ENCODE measurements around the gene COL7A1. TPM values are rescaled to one million over a fixed set of nuclear protein-coding genes. Genes with fewer than 3 reads are reported as not detected.

The COL7A1 gene
- total RNA-seq, 1 donor from 2014 or later: 62.0 TPM

DNA sequence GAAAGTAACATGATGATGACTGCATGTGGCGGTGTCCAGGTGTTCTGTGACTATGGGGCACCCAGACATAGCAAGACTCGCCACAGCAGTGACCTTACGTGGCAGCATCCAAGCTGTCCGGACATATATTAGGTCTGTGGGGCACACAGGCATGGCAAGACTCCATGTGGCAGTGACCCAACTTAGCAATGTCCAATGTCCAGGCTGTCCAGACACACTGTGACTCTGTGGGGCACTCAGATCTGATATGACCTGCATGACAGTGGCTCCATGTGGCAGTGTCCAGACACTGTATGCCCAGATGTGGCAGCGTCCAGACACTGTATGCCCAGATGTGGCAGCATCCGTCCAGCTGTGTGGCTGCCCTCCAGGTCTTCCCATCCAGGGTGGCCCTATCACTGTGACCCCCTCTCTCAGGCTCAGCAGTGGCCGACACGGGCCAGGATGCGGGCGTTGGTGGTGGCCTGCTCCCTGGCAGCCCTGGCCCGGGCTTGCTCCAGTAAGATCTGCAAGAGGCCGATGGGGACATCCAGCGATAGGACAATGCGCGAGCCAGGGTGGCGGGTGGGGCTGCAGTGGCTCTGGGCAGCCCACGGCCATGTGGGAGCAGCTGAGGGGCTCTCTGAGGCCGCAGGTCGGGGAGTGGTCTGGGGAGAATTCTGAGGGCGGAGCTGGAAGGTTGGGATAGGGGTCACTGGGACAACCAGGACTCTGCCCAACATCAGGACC lies 32.6 kb downstream of the COL7A1 start:
- DNase-seq: peak; percentile 53
- Mint-ChIP-seq H3K4me3 (ENCODE audit: unreplicated experiment) (peak overlapping the region; percentile 75), H3K9me3 (ENCODE audit: unreplicated experiment) (peaks cover 22% of the 10 kb centered on the region), H3K4me1 (ENCODE audit: low read depth, unreplicated experiment) (peaks cover 50% of the 10 kb centered on the region), H3K36me3 (ENCODE audit: unreplicated experiment) (no peaks in the 10 kb centered on the region), H3K27ac (ENCODE audit: unreplicated experiment) (peak overlapping the region; percentile 99), H3K27me3 (ENCODE audit: unreplicated experiment) (peaks cover 30% of the 10 kb centered on the region)
- TF ChIP-seq, protein P1, sequence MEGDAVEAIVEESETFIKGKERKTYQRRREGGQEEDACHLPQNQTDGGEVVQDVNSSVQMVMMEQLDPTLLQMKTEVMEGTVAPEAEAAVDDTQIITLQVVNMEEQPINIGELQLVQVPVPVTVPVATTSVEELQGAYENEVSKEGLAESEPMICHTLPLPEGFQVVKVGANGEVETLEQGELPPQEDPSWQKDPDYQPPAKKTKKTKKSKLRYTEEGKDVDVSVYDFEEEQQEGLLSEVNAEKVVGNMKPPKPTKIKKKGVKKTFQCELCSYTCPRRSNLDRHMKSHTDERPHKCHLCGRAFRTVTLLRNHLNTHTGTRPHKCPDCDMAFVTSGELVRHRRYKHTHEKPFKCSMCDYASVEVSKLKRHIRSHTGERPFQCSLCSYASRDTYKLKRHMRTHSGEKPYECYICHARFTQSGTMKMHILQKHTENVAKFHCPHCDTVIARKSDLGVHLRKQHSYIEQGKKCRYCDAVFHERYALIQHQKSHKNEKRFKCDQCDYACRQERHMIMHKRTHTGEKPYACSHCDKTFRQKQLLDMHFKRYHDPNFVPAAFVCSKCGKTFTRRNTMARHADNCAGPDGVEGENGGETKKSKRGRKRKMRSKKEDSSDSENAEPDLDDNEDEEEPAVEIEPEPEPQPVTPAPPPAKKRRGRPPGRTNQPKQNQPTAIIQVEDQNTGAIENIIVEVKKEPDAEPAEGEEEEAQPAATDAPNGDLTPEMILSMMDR (IDR thresholded peaks at IDR 0.05; ENCODE audit: partially characterized antibody, unreplicated experiment): no peak

DNA sequence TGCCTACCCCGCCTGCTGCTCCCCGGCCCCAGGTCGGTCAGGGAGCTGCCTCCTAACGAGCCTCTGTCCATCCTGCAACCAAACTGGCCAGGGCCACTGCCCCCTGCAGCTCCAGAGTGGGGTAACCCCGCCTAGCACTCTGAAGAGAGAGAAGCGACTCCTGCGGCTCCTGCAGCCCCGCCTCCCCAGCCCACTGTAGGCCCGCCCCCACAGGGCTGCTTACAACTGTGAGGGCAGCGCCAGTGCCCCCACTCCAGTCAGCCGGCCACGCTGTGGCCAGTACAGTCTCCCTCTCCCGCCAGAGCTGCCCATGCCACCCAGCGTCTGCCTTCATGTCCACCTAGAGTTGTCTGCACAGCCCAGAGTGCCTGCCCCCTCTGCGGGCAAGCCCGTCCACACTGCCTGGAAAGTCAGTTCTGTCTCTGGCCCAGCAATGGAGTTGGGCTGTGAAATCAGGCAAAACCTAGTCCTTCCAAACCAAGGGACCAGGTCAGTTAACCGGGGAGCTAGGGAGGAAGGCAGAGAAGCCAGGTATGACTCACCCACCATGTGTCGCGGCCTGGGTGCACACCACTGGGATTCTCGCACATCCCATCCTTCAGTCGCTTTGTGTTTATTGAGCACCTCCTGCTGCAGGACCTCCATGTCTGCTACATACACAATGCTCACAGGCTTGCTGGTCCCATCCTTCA lies 33.9 kb downstream of the COL7A1 start:
- H3K4me1 Mint-ChIP-seq (ENCODE audit: low read depth, unreplicated experiment): peaks cover 47% of the 10 kb centered on the region
- peak overlapping the region; percentile 97 for H3K27ac Mint-ChIP-seq (ENCODE audit: unreplicated experiment)
- H3K36me3 Mint-ChIP-seq (ENCODE audit: unreplicated experiment): no peaks in the 10 kb centered on the region

DNA sequence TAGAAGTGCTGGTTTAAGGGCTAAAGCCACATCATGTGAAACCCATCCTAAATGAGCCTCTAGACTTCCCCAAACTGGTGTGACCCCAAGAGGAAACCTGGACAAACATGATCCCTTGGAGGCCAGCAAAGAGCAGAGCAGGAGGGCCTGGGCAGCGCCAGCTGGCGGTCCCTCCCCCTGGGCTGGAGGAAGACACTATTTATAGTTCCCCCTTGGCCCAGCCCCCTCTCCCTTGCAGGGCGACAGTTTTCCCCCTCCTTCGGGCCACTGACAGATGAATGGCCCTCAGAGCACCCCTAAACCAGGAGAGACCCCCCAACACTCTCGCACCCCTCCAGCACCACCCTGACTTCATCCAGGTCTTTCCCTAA lies 34.5 kb downstream of the COL7A1 start:
- TF ChIP-seq, protein P1 (IDR thresholded peaks at IDR 0.05; ENCODE audit: partially characterized antibody, unreplicated experiment): no peak
- peak; percentile 53 for DNase-seq
- peaks cover 20% of the 10 kb centered on the region for H3K9me3 Mint-ChIP-seq (ENCODE audit: unreplicated experiment)
- H3K4me3 Mint-ChIP-seq (ENCODE audit: unreplicated experiment): peak overlapping the region; percentile 80
- peak overlapping the region; percentile 97 for H3K27ac Mint-ChIP-seq (ENCODE audit: unreplicated experiment)
- peaks cover 48% of the 10 kb centered on the region for H3K4me1 Mint-ChIP-seq (ENCODE audit: low read depth, unreplicated experiment)
- peaks cover 28% of the 10 kb centered on the region for H3K27me3 Mint-ChIP-seq (ENCODE audit: unreplicated experiment)
- H3K36me3 Mint-ChIP-seq (ENCODE audit: unreplicated experiment): no peaks in the 10 kb centered on the region

More for the DNA sequence above, 33.9 kb downstream of the COL7A1 start:
- DNase-seq: peak; percentile 81
- Mint-ChIP-seq H3K4me3 (ENCODE audit: unreplicated experiment) (peak overlapping the region; percentile 80), H3K27me3 (ENCODE audit: unreplicated experiment) (peaks cover 28% of the 10 kb centered on the region), H3K9me3 (ENCODE audit: unreplicated experiment) (peaks cover 20% of the 10 kb centered on the region)
- TF ChIP-seq, protein P1 (IDR thresholded peaks at IDR 0.05; ENCODE audit: partially characterized antibody, unreplicated experiment): peak; percentile 38

DNA sequence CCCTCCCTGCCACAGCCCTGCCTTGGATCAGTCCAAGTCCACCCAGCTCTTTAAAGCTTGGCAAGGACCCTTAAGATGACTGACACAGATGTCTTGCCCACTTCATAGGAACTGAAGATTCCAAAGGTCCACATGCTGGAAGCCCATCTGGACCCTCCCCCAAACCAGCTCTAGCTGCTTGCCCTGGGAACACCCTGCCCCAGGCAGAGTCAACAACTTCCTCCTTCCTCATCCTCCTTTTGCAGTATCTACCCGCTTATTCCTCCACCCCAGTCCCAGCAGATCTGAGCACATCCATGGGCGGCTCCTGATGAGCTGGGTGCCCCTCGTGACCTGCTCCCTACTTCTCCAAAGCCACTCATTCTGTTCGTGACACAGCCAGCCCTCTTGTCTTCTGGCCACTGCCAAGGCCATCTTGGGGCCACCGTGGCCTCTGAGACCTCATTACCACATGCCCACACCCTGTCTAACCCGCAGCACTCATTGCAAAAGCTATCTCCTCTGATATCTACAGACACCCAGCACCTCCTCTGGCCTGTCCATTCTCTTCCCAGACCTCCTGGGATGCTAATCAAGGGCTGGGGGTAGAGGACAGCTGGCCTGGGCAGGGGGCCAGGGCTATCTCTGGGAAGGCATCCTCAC lies 36.5 kb downstream of the COL7A1 start:
- Mint-ChIP-seq H3K36me3 (ENCODE audit: unreplicated experiment) (no peaks in the 10 kb centered on the region), H3K4me3 (ENCODE audit: unreplicated experiment) (peak overlapping the region; percentile 74), H3K4me1 (ENCODE audit: low read depth, unreplicated experiment) (peaks cover 50% of the 10 kb centered on the region), H3K27me3 (ENCODE audit: unreplicated experiment) (peaks cover 22% of the 10 kb centered on the region), H3K9me3 (ENCODE audit: unreplicated experiment) (peaks cover 17% of the 10 kb centered on the region), H3K27ac (ENCODE audit: unreplicated experiment) (peak overlapping the region; percentile 97)
- TF ChIP-seq, protein P1 (IDR thresholded peaks at IDR 0.05; ENCODE audit: partially characterized antibody, unreplicated experiment): no peak
- no peak for DNase-seq
